NCI-H774 (cell line): ENCODE data around the gene ARL8A.

Experiments
- DNase-seq: peaks from one replicate; lab custom pipeline; 2025; lab: John Stamatoyannopoulos, UW

The ARL8A gene

DNA sequence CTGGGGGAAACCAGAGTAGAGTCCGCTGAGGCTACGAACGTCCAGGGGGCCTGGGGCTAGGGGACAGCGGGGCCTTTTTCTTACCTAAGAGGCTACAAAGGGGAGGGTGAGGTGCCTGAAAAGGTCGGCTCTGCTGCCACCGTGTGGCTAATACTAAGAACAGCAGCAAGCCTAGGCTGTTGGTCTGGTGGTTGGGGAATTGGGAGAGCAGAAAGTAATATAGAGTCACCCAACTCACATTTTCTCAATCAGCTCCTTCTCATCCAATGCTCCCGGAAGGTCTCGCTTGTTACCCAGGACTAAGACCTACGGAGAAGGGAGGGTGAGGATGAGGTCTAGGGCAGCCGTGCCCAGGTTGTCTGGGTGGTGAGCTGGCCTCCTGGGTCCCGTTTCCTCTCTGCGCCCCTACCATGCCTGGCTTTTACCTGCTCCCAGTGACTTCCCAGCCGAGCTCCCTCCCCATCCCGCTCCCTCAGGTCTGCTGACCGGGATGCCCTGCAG, 9.3 kb downstream of the ARL8A start:
- DNase-seq = peak; percentile 63

- no peak for DNase-seq
These were observed 9.8 kb downstream of the ARL8A start for GRCh38 chr1:202134645-202135172.

DNA sequence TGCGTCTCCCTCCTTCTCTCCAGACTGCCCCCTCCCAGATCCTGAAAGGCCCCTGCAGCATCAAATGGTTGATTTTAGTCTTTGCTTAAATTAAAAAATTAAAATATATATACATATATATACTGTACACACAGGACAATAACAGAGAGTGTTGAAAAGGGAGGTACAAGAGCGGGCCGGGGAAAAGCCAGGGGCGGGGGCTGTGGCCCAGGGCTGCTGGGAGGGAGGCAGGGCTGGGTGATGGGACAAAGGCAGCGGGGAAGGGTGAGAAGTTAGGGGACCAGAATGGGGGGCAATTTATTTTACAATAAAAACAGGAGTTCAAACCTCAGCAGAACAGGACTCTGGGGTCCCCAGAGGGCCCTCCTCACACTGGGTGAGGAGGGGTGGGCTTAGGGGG, 10.5 kb downstream of the ARL8A start:
- no peak for DNase-seq

DNA sequence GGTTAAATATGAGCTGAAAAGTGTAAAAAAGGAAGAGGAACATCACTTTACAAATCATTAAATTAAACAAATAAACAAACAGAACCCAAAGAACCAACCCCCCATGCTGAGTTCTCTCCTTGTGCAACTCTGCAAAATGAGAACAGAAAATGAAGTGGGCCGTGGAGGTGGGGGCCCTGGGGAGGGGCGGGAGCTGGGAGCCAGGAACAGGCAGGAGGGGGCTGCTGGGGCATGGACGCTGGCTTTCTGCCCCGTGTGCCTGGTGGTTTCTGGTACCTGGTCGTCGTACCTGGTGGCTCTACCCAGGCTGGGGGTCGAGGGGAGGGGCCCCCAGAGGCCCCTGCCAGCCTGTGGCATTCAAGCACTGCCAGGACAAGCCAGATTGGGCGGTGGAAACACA, 11.0 kb downstream of the ARL8A start:
- DNase-seq = no peak

- no peak for DNase-seq
These were observed 11.5 kb downstream of the ARL8A start for GRCh38 chr1:202133001-202133400.

DNA sequence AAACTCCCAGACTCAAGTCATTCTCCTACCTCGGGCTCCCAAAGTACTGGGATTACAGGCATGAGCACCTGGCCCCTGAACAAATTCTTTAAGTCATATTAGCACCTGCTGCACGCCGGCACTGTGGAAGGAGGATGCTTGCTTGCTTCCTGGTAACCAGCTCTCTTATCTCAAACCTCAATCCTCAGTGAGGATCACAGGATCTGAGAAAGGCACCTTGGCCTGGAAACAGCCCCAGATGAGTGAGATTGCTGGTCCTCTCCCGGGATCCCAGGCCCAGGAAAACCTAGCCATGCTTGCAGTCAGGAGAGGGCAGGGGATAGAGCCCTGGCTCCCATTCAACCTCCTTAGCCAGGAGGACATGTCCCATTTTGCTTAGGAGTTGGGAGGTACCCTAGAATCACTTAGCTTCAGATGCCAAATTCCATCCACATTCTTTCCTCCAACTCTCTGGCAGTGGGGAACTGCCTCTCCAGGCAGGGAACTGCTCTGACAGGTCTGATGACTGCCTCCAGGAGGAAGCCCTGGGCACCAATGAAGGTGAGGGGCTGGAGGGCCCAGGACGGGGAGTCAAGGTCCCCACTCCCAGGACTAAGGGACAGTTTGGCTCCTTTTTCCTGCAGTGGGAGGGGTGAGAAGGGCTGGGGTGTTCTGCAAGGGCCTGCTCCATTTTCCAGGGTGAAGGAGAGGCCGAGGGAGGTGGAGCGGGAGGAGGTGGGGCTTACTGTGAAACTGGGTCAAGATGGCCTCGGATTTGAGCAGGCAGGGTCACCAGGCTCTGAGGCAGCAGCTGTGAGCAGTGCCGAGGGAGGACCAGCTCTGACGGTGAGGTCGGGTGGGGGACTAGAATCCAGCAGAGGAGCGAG, 12.3 kb downstream of the ARL8A start:
- no peak for DNase-seq

DNA sequence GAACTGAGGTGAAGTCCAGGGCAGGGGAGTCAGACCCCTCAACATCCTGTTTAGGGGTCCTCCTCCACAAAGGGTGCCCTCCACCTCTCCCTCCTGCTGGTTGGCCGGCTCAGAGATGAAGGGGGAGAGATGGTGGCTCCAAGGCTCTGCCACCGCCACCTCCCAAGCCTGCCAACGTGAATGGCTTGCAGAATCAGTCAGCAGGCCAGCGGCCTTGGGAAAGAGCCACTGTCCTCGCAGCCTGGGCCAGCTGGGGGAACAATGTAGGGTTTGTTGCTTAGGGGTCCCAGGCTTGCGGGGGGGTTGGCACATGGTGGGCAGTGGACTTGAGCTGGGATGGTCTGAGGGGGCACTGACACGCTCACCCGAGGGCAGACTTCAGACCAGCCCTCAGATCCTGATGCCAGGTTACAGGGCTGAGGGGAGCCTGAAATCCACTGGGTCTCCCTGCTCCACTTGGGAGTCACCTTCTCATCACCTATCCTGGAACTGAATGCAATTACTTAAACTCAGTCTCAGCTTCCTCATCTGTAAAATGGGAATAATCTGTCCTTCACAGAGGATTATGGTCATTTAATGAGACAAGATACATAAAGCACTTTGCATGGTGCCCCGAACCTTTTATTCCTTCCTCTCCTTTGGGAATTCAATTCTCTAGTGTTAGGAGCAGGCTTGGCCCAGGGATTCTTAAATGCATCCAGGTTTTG, 13.6 kb downstream of the ARL8A start:
- DNase-seq = no peak

GRCh38 chr1:202130297-202130721, 14.2 kb downstream of the ARL8A start:
- no peak for DNase-seq

- no peak for DNase-seq
These were observed 14.9 kb downstream of the ARL8A start for GRCh38 chr1:202129453-202130296.

- no peak for DNase-seq
These were observed 16.5 kb downstream of the ARL8A start for GRCh38 chr1:202127836-202128622.

- no peak for DNase-seq
These were observed 17.5 kb downstream of the ARL8A start for GRCh38 chr1:202127061-202127460.

DNA sequence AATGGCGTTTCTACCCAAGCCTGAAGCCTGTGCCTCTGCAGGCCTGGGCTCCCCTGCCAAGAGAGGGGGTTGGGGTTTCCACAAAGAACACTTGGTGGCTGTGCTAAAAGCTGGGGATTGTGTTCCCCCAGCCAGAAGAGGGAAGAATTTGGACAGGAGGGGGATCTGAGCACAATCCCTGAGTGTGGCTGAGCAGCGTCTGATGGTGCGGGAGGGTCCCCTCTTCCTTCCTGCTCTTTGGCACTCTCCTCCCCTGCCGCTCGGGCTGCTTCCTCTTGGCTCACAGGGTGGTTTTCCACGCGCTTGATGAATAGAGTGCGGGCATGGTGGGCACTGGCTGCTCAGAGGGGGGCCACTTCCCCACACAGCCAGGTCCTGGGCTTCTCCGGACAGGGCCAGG, 18.1 kb downstream of the ARL8A start:
- no peak for DNase-seq

GRCh38 chr1:202125611-202126010, 18.9 kb downstream of the ARL8A start:
- no peak for DNase-seq

GRCh38 chr1:202124142-202124541, 20.4 kb downstream of the ARL8A start:
- no peak for DNase-seq

- DNase-seq = no peak
These were observed 21.2 kb downstream of the ARL8A start for GRCh38 chr1:202123336-202123813.

GRCh38 chr1:202122639-202123335, 21.8 kb downstream of the ARL8A start, which contains the start of gene GPR37L1:
GPR37L1 (plus strand) TSS chr1:202122917; CDS start chr1:202122964, 47 bp downstream.
- peak; percentile 8 for DNase-seq

DNA sequence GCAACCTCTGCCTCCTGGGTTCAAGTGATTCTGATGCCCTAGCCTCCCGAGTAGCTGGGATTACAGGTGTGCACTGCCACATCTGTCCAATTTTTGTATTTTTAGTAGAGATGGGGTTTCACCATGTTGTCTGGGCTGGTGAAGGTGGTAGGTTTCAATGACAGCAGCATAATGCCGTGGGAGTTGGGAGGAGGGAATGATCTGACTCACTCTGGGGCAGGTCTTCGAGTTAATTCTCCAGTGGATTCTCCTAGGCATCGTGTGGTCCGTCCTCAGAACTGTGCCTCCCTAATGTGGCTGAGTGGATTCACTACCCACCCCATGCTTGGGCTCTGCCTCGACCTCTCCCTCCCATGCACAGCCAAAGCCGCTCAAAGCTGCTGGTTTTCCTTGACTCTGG, 23.5 kb downstream of the ARL8A start:
- DNase-seq = no peak

GRCh38 chr1:202117898-202118371, 26.6 kb downstream of the ARL8A start:
- no peak for DNase-seq

- no peak for DNase-seq
These were observed 28.2 kb downstream of the ARL8A start for GRCh38 chr1:202116287-202116686.

DNA sequence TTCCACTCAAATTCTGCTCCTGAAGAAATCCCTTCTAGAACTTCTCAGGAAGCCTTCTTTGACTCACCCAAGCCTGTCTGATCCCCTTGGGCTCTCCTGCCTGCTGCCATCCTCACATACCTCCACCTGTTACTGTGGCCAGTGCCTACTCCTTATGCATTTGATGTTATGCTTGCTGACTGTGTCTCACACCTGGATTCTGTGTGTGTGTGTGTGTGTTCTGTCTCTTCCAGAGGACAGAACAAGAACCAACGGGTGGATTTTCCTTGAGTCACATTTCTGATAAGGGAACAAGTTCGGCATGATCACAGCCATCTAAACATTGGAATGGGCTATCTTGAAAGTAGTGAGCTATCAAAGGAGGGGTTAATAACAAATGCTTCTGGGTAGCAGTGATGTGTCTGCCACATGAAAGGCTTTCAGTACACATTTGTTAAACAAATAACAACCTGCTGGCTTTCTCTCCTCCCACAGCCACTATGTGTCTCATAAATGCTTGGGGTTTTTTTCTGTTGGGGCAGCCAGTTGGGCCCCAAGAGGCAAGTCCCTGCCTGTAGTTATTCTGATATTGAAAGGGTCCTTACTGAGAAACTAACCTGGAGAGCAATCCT, 30.7 kb downstream of the ARL8A start:
- DNase-seq = peak; percentile 47
